Measurements from ENCODE around the gene MARK1.

MARK1 gene

DNA sequence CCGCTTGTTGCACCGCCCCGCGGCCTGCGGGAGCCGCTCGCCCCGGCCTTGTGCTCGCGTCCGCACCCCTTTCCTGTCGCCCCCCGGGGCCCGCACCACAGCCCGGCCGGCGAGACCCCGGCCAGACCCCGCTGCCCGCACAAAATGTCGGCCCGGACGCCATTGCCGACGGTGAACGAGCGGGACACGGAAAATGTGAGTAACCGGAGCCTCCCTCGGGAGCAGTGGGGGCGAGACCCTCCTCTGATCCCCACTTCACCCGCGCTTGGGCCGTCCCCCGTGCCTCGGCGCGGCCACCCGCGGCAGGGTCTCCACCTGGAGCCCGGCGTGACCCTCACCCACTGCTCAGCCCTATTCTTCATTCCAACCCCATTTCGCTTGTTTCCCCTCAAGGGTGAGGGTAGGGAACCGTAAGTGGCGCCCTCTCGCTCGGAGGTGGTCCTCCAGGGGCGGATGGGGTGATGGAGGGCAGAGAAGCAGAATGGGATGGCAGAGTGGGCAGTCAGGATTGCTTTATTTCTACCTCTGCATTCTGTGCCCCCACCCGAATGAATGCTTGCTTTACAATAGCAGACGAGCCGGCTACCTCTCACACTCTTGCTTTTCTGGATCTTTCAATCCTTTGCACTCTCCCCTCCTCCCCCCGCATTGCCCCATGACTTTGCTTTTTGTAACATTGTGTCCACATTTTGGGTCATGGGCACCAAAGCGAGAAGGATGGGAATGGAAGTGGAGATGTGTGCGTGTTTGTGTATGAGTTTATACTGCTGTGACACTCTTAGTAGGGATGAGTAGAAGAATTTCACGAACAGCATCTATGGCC, 954 bp downstream of the MARK1 start:
- FAIRE-seq (peak; percentile 11), DNase-seq (ENCODE audit: insufficient read length, low spot score) (no peak)

DNA sequence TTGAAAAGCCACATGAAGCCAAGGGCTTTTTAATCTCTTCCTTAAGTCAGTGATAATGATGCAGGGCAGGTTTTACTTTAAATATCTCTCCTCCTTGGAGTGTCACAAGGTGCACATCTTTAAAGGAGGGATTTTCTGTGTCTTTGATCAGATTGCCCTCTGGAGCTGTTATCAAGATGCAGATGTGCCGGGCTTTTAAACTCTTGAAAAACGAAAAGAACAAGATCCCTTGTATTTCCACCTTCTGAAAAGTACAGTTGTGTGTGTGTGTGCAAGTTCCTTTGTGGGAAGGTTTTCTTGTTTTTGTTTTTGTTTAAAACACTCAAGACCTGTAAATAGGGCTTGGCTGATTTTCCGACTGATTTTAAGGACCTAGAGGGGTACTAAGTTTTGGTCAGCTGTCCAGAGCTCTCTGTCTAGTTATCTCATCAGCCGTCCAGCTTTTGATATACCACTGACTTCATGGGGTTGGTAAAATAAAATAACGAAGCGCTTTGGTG, 1.6 kb downstream of the MARK1 start:
- FAIRE-seq (peak; percentile 92), DNase-seq (ENCODE audit: insufficient read length, low spot score) (no peak)
- TF ChIP-seq, protein P1, sequence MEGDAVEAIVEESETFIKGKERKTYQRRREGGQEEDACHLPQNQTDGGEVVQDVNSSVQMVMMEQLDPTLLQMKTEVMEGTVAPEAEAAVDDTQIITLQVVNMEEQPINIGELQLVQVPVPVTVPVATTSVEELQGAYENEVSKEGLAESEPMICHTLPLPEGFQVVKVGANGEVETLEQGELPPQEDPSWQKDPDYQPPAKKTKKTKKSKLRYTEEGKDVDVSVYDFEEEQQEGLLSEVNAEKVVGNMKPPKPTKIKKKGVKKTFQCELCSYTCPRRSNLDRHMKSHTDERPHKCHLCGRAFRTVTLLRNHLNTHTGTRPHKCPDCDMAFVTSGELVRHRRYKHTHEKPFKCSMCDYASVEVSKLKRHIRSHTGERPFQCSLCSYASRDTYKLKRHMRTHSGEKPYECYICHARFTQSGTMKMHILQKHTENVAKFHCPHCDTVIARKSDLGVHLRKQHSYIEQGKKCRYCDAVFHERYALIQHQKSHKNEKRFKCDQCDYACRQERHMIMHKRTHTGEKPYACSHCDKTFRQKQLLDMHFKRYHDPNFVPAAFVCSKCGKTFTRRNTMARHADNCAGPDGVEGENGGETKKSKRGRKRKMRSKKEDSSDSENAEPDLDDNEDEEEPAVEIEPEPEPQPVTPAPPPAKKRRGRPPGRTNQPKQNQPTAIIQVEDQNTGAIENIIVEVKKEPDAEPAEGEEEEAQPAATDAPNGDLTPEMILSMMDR (IDR thresholded peaks at IDR 0.05; ENCODE audit: insufficient read depth, missing control alignments) = no peak

More for the DNA sequence above, 954 bp downstream of the MARK1 start:
- TF ChIP-seq, protein P1 (IDR thresholded peaks at IDR 0.05; ENCODE audit: insufficient read depth, missing control alignments) = peak; percentile 0

DNA sequence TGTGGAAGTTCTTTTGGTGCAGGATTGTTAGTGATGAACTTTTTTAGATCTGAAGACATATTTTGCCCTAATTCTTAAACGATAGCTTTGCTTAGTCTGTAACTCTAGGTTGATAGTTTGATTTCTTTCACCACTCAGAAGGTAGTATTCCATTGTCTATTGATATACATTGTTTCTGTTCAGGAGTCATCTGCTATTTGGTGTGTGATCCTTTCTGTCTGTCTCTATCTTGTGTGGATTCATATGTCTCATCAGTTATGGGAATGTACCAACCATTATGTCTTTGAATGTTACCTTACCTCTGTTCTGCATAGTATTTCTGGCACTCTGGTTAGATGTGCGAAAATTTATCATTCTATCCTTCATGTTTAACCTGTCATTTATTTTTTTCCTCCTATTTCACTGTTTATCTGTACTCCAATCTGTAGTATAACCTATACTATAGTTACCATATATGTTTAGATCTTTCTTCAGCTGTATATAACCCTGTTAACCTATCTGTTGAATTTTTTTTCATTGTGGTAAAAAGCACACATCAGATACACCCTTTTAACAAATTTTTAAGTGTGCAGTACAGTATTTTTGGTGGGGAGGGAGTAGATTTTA, 5.7 kb downstream of the MARK1 start:
- TF ChIP-seq, protein P1 (IDR thresholded peaks at IDR 0.05; ENCODE audit: insufficient read depth, missing control alignments) = no peak
- FAIRE-seq (peak; percentile 94), DNase-seq (ENCODE audit: insufficient read length, low spot score) (no peak)

DNA sequence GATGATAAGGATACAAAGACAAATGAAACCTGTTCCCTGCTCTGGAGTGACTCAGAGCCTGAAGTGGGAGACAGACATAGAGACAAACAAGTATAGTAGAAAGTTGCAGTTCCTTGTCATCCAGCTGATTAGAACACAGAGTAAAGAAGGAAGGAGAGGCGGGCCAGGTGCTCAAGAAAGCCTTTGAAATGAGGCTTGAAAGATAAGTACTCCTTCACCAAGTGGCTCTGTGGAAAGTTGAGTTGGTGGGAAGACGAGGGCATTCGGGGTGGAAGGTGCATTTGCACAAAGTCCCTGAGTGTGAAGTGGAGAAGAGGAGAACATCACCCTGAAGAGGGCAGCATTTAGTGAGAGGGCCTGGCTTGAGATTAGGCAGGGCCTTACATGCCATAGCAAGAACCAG, 17.0 kb downstream of the MARK1 start:
- FAIRE-seq (no peak), DNase-seq (ENCODE audit: insufficient read length, low spot score) (no peak)
- TF ChIP-seq, protein P1 (IDR thresholded peaks at IDR 0.05; ENCODE audit: insufficient read depth, missing control alignments) = peak; percentile 21

DNA sequence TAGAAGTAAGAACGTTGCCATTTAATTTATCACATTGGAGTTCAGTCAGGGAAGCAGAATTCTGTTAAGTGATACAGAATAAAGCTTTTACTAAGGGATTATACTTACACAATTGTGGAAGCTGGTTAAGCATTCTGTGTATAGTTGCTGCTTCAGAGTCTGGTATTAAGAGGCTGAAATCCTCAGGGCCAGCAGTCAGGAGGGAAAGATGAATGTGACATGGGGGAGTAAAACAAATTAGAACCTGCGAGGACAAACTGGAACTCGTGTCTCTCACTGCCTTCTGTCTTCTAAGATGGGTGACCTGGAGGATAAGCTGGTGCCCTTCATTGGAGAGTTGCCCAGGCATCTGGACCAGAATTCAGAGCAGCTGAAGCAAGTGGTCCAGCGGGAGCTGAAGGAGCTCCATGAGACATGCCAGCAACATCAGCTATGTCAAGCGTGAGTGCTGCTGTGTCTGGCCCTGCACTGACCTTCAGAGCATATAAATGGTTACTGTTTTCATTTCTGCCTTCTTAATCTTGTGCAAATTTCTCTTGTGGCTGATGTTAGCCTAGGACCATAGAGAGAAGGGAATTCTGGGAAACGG, 23.0 kb downstream of the MARK1 start:
- no peak for DNase-seq (ENCODE audit: insufficient read length, low spot score)
- peak; percentile 97 for FAIRE-seq
- TF ChIP-seq, protein P1 (IDR thresholded peaks at IDR 0.05; ENCODE audit: insufficient read depth, missing control alignments) = no peak

DNA sequence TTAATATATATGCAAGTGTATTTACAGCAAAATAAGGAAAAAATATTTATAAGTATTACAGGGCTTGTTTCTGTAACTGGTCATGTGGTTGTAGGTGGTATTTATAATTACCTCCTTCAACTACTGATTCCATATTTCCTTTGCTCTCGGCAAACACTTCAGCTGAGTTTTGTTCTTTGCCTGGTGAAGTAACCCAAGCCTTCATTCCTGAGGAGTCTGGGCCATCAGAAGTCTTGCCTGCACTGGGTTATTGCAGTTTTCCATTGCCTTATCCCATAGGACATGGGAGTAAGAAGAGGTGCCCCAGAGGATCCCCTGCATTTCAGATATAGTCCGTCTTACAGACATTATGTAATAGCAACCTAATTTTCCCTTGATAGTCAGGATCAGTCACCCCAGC, 23.8 kb downstream of the MARK1 start:
- FAIRE-seq (no peak), DNase-seq (ENCODE audit: insufficient read length, low spot score) (no peak)

More for the DNA sequence above, 23.8 kb downstream of the MARK1 start:
- TF ChIP-seq, protein P1 (IDR thresholded peaks at IDR 0.05; ENCODE audit: insufficient read depth, missing control alignments) = no peak

Data from D721Med (cell line).